ENCODE results near the gene KIF26B.
"Not testable (repeated sequence)": the region's sequence is repeated elsewhere in the genome, so short reads cannot be mapped to it uniquely, and the experiment has no call there.

The KIF26B gene

DNA sequence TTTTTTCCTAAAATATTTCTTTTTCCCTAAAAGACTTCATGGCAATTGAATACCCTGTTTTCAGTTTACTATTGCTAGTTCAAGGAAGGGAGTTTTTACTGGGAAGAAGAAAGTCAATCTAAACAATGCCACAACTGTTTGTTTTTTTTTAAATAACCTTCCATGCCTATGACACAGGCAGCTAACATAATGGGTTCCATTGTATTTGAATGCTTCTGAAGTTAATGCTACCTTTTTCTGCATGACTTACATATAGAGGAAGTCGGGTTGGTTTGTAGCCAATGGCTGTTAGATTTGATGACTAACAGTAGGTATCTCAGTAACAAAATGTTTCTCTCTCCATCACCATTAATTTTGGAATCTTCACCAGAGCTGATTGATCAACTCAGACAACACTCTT is 134.0 kb downstream of the KIF26B start:
- no peak for FAIRE-seq

DNA sequence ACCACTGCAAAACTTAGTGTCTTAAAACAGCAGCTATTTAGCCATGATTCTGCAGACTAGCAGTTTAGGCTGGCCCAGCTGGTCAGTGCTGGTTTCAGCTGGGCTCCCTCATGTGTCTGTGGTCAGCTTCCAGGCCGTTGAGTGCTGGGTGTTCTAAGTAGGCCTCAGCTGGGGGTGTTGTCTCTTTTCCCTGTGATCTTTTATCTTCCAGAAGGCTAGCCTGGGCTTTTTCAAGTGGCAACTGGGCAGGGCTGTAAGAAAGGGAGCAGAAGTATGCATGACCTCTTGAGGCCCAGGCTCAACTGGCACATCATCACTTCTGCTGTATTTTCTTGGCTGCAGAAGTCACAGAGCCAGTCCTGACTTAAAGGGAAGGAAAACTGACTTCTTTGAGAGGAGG is 136.1 kb downstream of the KIF26B start:
- FAIRE-seq, result no peak

DNA sequence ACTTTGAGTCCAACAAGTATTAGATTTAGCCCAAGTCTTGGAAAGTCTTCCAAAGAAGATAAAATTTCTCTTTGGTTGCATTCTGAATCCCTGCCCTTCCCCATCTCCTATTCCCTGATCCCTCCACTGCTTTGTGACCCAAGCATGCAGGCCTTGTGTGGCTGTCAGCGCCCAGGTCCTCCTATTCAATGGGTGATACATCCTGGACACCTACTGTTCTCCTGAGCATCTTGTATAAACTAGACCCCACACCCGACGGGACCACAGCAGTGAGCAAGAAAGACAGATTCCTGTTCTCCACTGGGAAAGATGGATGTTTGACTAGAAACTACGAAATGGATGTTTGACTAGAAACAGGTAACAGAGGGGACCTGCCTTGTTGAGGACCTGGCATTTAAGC is 136.6 kb downstream of the KIF26B start:
- no peak for FAIRE-seq

DNA sequence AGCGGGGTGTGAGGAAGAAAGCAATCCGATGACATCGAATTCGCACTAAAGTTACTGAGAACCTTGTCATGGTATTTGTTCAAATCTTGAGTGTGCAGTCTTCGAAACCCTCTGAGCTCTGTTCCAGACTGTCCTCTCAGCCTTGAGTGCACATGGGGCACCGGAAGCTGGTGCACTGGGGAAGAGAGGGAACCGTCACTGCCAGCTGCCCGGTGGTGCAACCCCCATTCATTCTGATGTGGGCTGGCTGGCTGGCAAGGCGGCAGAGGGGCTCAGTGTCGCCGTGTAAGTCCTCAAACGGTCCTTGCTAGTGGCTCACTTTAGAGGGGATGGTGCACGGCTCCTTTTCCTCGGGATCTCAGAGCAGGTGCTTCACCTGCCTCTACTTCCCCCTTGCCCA is 137.4 kb downstream of the KIF26B start:
- FAIRE-seq, result no peak

DNA sequence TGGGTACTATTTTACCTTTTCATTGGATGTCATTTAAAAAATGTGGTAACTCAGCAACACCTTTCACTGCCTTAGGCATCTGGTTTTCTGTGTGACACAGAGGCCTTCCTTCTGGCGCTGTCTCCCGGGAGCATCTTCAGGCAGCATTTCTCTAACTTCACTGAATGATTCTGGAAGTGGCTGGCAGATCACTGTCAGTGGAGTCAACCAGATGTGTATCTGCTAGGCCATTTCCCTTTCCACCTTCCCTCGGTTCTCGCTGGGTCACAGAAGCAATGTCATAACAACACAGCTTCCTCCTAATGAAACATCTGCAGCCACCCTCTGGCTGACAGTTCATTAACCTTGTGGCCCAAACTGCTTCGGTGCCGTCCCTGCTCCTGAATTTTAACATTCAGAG is 137.8 kb downstream of the KIF26B start:
- no peak for FAIRE-seq

DNA sequence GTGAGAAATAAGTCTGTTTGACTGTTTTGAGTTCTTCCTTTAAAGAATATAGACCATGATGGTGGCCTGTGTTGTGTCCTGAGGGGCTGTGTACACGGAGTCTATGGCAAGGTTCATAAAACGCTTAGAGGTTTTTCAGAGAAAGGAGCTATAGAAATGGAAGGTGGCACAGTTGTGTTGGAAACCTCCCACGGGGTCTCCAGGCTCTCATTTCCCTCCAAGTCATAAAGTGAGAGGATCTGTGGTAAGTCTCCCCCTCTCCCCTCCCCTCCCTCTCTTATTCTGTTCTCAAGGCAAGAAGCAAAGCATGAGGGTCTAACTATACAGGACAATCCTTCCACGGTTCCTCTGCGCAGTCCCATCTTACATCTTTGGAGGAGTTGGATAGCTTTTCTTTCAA is 139.2 kb downstream of the KIF26B start:
- no peak for FAIRE-seq

DNA sequence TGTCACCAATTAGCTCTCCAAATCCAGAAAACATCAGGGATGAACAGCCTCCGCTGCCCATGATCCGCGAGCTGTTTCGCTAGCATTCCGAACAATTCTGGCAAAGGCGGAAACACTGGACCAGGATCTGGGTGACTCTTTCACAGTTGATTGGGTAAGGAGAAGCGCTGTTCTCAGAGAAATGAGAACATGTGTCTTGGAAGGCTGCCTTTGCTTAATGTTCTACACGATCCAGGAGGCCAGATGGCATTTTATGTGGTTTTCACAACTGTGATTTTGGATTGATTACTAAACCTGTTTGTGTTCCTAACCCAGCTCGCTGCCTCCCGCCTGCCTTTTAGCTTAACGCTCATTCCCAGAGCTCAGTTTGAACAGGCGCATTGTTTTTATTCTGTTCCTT is 144.0 kb downstream of the KIF26B start:
- FAIRE-seq, result no peak

DNA sequence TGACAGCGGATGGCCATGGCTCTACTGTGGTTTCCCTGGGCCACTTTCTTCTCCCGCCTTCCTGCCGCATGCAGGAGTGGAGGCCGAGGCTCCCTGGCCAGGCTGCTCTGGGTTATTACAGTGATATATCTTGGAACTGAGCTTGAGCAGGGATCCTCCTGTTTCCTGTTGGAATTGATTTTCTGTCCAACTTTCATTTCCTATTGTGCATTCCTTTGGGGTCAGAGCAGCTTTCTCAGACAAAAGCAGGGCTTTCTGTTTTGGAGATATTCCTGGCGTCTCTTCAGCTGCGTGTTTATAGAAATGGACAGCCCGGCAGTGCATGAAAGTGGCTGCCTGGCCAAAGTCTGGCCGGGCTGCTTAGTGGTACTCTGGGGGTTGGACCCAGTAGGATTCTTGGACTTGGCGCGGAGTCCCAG is 146.4 kb downstream of the KIF26B start:
- FAIRE-seq, result no peak

DNA sequence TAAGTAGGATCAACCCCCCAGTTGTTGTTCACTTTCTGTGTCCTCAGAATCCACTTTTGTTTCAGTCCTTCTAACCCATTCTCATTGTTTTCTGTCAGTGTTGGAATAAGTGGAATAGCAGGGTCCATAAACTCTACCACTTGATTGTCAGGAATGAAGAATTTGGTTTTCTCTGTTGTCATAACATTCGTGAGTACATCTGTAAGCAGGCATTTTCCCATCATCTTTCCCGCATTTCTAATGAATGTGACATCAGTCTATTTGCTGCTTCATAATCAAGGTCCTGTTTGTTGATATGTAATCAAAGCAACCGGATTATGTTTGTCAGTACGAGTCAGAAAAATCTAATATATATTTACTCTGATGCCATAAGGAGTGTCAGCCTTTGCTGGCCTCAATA is 147.1 kb downstream of the KIF26B start:
- FAIRE-seq, result no peak

DNA sequence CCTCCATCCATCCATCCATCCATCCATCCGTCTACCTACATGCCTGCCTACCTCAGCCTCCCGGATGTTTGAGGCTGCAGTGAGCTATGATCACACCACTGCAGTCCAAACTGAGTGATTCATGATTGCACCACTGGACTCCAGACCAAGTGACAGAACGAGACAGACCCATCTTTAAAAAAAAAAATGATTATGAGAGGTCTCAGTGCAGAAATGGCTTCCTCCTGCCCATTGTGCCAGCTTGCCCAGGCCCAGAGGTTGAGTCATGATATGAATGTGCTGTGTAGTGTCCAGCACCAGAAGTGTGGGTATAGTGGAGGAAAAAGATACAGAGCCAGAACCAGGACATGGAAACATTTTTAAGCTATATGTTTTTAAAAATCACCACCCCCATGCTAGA is 149.9 kb downstream of the KIF26B start:
- no peak for FAIRE-seq

DNA sequence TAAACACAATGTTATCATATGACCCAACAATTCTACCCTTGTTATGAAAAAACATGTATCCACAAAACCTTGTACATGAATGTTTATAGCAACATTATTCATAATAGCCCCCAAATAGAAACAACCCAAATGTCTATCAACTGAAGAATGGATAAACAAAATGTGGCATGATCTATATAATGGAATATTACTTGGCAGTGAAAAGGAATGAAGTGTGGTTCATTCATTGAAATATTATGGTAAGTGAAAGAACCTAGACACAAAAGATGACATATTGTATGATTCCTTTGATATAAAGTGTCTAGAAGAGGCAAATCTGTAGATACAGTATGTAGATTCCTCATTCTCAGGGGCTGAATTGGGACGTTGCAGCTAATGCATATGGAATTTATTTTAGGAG is 151.2 kb downstream of the KIF26B start:
- FAIRE-seq, result no peak

DNA sequence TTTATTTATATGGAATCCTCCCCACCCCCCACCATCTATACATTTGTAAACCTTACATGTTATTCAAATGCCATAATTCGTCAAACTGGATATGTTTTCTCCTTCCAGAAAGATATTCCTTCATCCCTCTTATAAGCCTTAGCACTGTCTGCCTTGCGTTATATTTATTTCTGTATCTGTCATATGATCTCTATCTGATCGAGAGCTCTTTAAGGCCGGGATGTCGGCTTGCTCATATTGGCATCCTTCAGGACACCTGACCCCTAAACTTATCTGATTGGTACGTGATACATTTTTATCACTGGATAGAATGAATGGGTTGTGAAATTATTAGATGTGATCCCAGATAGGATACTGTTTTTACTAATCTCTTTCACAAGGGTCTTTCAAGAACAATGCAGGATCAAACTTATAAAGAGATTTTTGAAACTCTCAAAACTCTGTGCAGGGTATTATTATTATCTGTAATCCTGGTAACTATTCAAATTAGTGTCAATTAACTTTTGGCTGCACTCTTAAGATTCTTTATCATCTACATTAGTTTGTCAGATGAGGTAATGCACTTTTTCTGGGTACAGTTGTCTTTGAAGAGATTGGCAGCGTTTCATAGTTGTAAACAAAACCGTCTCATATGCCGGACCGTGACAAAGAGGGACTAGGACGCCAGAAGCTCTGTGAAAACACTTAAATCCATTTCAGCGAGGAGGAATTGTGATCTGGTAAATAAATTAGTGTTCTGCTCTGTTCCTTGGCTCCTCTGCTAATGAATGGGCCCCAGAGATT is 152.0 kb downstream of the KIF26B start:
- FAIRE-seq, result no peak

DNA sequence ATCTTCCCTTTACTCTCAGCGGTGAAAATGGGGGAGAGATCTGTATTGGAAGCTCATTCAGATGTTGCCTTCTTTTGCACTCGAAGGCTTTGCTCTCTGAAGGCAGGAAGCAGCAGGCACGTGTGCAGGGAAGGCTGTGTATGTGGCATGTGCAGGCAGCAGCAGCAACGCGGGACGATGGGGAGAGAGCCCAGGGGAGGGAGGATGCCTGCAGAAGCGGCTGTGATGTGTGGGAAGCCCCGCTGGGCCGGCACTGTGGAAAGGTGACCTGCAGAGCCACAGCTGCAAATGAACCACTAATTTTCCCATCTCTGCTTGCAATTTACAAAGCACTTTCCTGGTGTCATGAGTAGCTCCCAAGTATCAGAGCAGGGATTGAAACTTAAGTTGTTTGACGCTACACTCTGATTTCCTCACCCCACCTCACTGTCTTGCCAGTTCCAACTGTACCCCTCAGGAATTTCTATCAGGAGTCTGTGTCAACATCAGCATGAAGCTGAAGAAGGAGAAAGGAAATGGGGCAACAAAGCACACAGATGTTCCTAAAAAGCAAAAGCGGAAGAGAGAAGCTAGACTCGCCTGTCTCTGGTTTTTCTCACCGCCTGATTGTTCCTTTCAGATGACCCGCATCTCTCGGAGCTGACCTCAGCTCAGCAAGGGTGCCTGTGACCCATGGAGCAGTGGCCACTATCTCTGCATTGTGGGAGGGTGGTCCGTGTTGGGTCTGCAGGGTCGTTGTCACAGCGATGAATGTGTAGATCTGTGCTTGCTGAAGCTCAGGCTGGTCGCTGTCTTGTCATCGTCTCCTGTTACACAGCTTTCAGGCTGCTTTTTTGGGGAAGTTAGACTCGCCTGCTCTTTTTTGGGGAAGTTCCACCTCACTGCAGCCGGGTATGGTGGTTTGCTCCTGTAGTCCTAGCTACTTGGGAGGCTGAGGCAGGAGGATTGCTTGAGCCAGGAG is 156.1 kb downstream of the KIF26B start:
- no peak for FAIRE-seq

DNA sequence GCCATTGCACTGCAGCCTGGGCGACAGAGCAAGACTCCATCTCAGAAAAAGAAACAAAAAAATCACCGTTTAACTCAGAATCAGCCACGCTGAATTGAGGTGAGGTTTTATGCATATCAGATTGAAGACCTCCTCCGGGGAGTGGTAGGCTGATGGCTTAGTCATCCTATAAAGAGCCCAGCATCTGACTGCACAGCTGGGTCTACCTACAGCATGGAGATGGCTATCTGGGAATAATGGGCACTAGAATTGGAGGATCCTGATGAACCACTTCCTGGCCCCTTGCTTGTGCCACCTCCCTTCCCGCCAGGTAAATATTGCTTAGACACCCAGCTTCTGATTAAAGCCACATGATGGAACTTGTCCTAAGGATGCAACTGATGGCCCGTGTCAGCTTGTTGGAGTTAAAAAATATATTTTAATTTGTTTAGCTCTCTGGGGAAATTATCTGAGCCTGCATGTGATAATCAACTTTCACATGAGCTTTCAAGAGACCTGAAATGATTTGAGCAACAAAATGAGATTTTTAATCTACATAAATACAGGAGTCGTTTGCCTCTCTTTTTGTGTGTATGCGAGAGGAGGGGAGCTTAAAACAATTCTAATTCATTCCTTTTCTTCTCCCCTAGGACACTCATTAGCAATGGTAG is 157.2 kb downstream of the KIF26B start:
- FAIRE-seq, result no peak

DNA sequence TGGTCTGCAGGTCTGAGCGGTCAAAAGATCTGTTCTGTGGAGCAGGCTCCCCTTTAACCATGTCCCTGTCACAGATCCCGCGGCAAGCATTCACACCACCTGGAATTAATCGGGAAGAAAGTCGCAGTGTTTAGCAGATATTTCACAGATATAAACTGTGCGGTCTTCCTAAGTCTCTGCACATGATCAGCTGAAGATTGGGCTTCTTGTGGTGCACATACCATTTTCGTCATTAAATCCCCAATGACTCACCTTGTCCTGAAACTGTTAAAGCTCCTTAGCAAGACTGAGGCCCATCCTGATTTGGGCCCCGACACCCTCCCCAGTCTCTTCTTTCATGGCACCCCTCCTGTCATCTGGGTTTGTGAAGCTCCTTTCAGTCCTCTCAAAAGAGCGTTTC is 158.8 kb downstream of the KIF26B start:
- no peak for FAIRE-seq

DNA sequence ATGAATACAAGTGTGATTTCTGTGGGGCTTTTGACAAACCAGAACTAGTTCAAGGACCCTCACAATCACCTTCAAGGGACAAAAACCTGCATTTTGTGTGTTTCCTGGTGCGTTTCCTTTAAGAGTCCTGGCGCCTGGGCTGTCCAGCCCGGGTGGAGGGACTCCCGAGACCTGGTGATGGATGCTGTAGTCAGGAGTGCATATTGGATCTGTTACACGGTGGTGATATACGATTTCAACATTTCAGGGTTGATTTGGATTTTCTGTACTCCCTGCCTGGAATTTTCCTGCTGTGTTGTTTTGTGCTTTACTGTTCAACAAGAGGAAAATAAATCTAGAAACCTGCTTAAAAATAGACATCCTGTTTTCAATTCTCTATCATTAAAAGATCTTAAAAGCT is 162.0 kb downstream of the KIF26B start:
- FAIRE-seq, result no peak

DNA sequence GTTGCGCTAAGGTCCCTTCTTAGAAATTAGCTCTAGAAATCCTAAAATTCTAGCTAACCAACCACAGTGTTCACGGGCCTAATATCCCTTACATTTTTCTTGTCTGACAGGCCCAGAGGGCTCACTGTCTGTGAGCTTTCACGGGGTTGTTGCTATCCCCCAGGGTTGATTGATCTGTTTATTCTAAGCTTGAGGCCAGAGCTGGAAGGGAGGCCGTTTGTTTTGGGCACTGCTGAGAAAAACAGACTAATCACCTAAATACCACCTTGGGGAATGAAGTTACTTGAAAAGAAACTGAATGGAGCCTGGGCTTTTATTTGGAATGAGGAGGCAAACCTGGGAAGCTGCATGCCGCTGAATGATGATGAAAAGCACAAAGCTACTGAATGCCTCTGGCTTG is 162.4 kb downstream of the KIF26B start:
- FAIRE-seq, result no peak

DNA sequence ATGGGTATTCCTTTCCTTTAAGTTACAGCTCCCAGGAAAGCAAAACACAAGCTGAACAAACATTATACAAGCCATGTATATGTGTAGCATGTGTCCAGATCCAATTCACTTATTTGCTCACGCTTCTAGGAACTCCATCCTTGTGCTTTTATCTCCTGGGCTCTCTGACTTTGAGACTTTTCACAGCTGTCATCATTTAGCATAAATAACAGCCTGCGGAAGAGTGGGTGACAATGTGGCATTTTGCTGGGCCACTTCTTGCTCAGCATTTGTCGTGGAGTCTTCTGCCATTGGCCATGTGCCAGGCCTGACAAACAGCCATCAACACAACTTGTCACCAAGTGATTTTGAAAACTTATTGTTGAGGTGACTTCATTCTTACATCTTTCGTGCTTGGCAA is 164.3 kb downstream of the KIF26B start:
- FAIRE-seq, result no peak

DNA sequence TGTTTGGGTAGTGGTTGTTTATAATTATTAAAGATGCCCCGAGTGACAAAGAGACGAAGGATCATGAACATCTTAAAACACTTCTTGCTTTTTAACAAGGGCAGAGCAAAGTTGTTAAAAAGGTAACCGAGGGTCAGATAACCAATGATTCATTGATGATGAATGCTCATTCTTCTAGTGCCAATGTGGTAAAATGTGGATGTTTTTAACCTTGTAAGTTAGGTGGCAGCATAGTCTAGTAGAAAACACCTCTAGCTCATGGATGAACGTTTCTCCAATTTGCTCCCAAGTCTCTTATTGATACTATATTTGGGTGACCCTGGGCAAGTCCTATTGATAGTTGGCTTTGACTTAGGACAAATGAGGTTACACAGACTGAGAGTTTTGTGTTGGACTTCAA is 167.9 kb downstream of the KIF26B start:
- no peak for FAIRE-seq

DNA sequence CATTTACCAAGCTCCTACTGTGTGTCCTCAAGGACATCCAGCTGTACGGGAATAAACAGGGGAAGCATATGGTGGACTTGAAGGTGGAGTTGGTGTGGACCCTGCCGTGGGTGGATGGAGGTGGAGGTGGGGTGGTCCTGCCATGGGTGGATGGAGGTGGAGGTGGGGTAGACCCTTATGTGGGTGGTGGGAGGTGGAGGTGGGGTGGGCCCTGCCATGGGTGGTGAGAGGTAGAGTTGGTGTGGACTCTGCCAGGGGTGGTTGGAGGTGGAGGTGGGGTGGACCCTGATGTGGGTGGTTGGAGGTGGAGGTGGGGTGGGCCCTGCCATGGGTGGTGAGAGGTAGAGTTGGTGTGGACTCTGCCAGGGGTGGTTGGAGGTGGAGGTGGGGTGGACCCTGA is 169.0 kb downstream of the KIF26B start:
- not testable (repeated sequence) for FAIRE-seq

DNA sequence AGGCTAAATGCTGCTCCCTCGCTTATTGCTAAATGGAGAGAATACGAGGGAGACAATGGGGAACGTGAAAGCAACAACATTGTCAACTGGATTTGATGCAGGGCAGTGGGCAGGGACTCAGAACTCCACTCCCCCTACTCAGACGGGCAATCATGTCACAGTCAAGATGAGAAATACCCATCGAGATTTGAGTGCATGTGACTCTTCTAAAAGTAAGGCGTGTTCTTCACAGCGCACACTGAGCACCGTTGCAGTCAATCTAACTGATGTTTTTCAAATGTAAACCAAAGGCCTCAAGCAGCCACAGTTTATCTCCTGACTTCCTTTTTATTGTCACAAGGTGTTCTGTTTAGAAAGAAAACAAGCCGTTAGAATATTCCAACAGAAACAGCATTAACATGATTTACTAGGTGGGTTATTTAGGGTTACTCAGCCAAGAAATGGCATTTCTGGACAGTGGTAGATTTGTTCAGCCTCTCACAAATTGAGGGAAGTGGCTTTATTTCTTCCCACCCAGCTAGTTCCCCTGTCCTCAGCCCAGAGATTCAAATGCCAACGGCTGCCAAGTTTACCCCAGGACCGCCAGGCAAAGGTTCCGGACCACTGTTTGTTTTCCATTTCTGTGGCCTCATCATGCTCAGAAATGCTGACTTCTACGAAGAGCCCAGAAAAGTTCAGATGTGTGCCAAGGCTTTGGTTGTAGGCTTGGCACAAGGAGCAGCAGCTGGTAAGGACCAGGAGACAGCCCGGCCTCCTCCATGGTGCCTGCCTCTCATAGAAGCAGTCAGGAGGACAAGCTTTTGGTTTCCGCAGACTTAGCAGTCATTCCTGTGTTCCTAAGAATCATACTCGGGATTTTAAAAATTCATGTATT is 171.4 kb downstream of the KIF26B start:
- no peak for FAIRE-seq

DNA sequence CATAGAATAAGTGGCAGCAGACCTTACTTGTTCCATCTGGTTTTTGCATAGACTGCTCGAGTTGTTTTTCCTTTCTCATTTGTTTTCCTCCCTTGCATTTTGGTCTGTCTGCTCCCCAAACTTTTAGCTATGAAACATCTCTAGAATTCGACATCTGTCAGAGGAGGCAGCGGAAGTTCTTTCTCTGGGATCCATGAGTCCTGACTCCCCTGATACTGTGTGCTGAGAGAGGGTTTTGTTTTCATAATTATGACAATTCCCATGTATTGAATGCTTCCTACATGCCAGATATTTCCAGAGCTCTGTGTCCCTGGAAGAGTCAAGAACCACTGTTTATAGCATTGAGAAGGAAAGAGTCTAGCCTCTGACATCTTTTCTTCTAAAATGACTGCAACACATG is 172.6 kb downstream of the KIF26B start:
- FAIRE-seq, result no peak

DNA sequence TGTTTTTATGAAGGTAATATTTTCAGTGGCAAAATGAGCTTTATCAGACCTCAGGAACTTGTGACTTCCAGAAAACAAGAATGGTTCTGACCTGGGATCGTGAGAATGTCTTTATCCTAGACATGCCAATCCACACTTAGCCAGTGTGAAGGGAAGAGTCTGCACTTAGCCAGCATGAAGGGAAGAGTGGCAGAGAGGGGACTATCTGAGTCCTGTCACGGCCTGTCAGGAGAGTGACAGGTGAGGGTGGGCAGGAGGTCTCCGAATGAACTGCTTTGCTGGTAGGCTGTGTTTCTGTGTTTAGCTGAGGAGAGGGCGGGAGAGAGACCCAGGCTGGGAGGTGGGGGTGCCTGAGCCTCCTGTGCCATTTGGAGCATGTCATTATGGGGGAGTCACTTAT is 173.1 kb downstream of the KIF26B start:
- FAIRE-seq, result no peak
